ENCODE results near the gene ZNF558. TPM values are rescaled to one million over a fixed set of nuclear protein-coding genes. Genes with fewer than 3 reads are reported as not detected.

ZNF558 gene
- total RNA-seq, 1 experiment from 2014 or later, result 3.0 TPM

- no peak for TF ChIP-seq STAT6 (CRISPR knock-in tag; conservative IDR thresholded peaks at IDR 0.05; ENCODE audit: low read depth)
- no peak for TF ChIP-seq ZNF317 (CRISPR knock-in tag; IDR thresholded peaks at IDR 0.05; ENCODE audit: borderline replicate concordance, low read depth)
- TF ChIP-seq ZNF512 (CRISPR knock-in tag; IDR thresholded peaks at IDR 0.05; ENCODE audit: borderline replicate concordance), result no peak
- TF ChIP-seq IRF1 (CRISPR knock-in tag; IDR thresholded peaks at IDR 0.05), result no peak
- no peak for TF ChIP-seq FOXP4 (CRISPR knock-in tag; IDR thresholded peaks at IDR 0.05)
- TF ChIP-seq ERG (CRISPR knock-in tag; IDR thresholded peaks at IDR 0.05), result no peak
- no peak for TF ChIP-seq SOX15 (CRISPR knock-in tag; IDR thresholded peaks at IDR 0.05)
- no peak for TF ChIP-seq E2F4 (CRISPR knock-in tag; IDR thresholded peaks at IDR 0.05; ENCODE audit: borderline replicate concordance, low read depth)
- TF ChIP-seq GABPB1 (CRISPR knock-in tag; IDR thresholded peaks at IDR 0.05), result no peak
- no peak for TF ChIP-seq OVOL2 (CRISPR knock-in tag; IDR thresholded peaks at IDR 0.05; ENCODE audit: borderline replicate concordance)
- TF ChIP-seq MAX (CRISPR knock-in tag; IDR thresholded peaks at IDR 0.05), result no peak
- TF ChIP-seq NFYB (CRISPR knock-in tag; conservative IDR thresholded peaks at IDR 0.05; ENCODE audit: low read depth), result no peak
- TF ChIP-seq NFE2L1 (CRISPR knock-in tag; IDR thresholded peaks at IDR 0.05), result no peak
- TF ChIP-seq CREM (CRISPR knock-in tag; IDR thresholded peaks at IDR 0.05), result no peak
- no peak for TF ChIP-seq MXD4 (CRISPR knock-in tag; IDR thresholded peaks at IDR 0.05; ENCODE audit: borderline replicate concordance)
These were observed 322 bp downstream of the ZNF558 start (continued) for GRCh38 chr19:8831832-8832131.

- CTCF ChIA-PET, result no interaction called here
- peaks cover 64% of the 10 kb centered on the region for H3K36me3 Mint-ChIP-seq
- H3K27me3 Mint-ChIP-seq (ENCODE audit: low read depth), result peaks cover 17% of the 10 kb centered on the region
- H3K9me3 Mint-ChIP-seq, result peaks cover 67% of the 10 kb centered on the region
- POLR2A ChIA-PET, result no interaction called here
- DNase-seq (ENCODE audit: low spot score) (no peak), ATAC-seq (no peak)
- peak overlapping the region; percentile 45 for H3K4me3 Mint-ChIP-seq
- H3K27ac Mint-ChIP-seq, result no peak overlapping the region
- TF ChIP-seq MAX (CRISPR knock-in tag; IDR thresholded peaks at IDR 0.05) (no peak), E2F4 (CRISPR knock-in tag; IDR thresholded peaks at IDR 0.05; ENCODE audit: borderline replicate concordance, low read depth) (no peak), ZNF671 (CRISPR knock-in tag; IDR thresholded peaks at IDR 0.05) (no peak)
- H3K4me1 Mint-ChIP-seq, result no peaks in the 10 kb centered on the region
These were observed 731 bp downstream of the ZNF558 start for GRCh38 chr19:8831373-8831772.
